Measurements from ENCODE around the gene GULP1.

The GULP1 gene

DNA sequence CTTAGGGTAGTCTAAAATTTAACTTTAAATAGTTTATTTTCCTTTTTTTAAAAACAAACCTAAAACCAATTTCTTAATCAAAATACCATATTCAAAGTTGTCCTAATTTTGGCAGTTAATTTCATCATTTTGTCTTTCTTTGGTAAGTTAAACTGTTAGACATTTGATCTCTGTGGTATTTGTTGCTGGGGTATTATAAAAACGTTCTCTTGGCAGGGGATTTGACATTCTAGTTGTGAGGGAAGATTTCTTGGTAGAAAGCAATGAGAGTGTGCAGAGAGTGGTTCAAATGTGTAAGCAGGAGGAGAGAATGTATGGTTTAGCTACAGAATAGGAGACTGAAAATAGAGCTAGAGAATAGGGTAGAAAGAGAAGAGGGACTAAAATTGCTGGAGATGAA lies 14.6 kb downstream of the GULP1 start:
- Histone ChIP-seq H3K4me3 (replicated peaks; ENCODE audit: insufficient read depth, low read length) (no peak overlapping the region), H3K27me3 (ENCODE audit: insufficient read depth, poor library complexity, severe bottlenecking) (no peaks in the 10 kb centered on the region), H3K27ac (replicated peaks) (no peak overlapping the region)
- TF ChIP-seq POLR2AphosphoS5 (IDR thresholded peaks at IDR 0.05; ENCODE audit: low read depth) (no peak), GABPA (IDR thresholded peaks at IDR 0.05; ENCODE audit: low read depth) (no peak)
- TF ChIP-seq, protein P1, sequence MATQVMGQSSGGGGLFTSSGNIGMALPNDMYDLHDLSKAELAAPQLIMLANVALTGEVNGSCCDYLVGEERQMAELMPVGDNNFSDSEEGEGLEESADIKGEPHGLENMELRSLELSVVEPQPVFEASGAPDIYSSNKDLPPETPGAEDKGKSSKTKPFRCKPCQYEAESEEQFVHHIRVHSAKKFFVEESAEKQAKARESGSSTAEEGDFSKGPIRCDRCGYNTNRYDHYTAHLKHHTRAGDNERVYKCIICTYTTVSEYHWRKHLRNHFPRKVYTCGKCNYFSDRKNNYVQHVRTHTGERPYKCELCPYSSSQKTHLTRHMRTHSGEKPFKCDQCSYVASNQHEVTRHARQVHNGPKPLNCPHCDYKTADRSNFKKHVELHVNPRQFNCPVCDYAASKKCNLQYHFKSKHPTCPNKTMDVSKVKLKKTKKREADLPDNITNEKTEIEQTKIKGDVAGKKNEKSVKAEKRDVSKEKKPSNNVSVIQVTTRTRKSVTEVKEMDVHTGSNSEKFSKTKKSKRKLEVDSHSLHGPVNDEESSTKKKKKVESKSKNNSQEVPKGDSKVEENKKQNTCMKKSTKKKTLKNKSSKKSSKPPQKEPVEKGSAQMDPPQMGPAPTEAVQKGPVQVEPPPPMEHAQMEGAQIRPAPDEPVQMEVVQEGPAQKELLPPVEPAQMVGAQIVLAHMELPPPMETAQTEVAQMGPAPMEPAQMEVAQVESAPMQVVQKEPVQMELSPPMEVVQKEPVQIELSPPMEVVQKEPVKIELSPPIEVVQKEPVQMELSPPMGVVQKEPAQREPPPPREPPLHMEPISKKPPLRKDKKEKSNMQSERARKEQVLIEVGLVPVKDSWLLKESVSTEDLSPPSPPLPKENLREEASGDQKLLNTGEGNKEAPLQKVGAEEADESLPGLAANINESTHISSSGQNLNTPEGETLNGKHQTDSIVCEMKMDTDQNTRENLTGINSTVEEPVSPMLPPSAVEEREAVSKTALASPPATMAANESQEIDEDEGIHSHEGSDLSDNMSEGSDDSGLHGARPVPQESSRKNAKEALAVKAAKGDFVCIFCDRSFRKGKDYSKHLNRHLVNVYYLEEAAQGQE (IDR thresholded peaks at IDR 0.05; ENCODE audit: insufficient replicate concordance, low read depth): no peak
- TF ChIP-seq, protein P2, sequence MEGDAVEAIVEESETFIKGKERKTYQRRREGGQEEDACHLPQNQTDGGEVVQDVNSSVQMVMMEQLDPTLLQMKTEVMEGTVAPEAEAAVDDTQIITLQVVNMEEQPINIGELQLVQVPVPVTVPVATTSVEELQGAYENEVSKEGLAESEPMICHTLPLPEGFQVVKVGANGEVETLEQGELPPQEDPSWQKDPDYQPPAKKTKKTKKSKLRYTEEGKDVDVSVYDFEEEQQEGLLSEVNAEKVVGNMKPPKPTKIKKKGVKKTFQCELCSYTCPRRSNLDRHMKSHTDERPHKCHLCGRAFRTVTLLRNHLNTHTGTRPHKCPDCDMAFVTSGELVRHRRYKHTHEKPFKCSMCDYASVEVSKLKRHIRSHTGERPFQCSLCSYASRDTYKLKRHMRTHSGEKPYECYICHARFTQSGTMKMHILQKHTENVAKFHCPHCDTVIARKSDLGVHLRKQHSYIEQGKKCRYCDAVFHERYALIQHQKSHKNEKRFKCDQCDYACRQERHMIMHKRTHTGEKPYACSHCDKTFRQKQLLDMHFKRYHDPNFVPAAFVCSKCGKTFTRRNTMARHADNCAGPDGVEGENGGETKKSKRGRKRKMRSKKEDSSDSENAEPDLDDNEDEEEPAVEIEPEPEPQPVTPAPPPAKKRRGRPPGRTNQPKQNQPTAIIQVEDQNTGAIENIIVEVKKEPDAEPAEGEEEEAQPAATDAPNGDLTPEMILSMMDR (IDR thresholded peaks at IDR 0.05; ENCODE audit: insufficient read depth, low read length): no peak
- no peak for DNase-seq (ENCODE audit: low read depth in 1 of 2, low spot score in 1 of 2)

- Histone ChIP-seq H3K27ac (replicated peaks) (no peak overlapping the region), H3K27me3 (ENCODE audit: insufficient read depth, poor library complexity, severe bottlenecking) (no peaks in the 10 kb centered on the region), H3K4me3 (replicated peaks; ENCODE audit: insufficient read depth, low read length) (no peak overlapping the region)
- TF ChIP-seq, protein P2 (IDR thresholded peaks at IDR 0.05; ENCODE audit: insufficient read depth, low read length): no peak
- TF ChIP-seq POLR2AphosphoS5 (IDR thresholded peaks at IDR 0.05; ENCODE audit: low read depth): no peak
- DNase-seq (ENCODE audit: low read depth in 1 of 2, low spot score in 1 of 2): no peak
Observed at GRCh38 chr2:188307850-188308283, 16.2 kb downstream of the GULP1 start.

DNA sequence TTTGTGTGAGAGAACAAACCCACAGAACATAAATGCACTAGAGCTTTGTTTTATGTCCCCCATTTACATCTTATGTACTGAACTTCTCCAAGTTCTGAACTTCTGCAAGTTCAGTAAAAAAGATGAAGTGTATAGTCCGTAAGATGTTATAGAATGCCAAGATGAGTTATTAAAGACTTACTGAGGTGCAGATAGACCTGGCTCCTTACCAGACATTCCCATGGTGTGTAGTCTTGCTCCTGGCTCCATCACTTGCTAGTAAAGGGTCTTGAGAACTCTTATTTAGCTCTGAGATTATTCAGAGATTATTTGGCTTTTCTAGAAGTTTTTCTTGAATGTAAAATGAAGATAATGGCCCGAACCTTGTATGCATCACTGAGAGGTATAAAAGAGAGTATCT lies 16.8 kb downstream of the GULP1 start:
- H3K27ac ChIP-seq (replicated peaks): no peak overlapping the region
- no peak overlapping the region for H3K4me3 ChIP-seq (replicated peaks; ENCODE audit: insufficient read depth, low read length)
- TF ChIP-seq POLR2AphosphoS5 (IDR thresholded peaks at IDR 0.05; ENCODE audit: low read depth) (no peak), GABPA (IDR thresholded peaks at IDR 0.05; ENCODE audit: low read depth) (no peak), SPI1 (IDR thresholded peaks at IDR 0.05; ENCODE audit: borderline replicate concordance, low read depth) (no peak)
- TF ChIP-seq, protein P1 (IDR thresholded peaks at IDR 0.05; ENCODE audit: insufficient replicate concordance, low read depth): no peak
- TF ChIP-seq, protein P2 (IDR thresholded peaks at IDR 0.05; ENCODE audit: insufficient read depth, low read length): no peak
- no peaks in the 10 kb centered on the region for H3K27me3 ChIP-seq (ENCODE audit: insufficient read depth, poor library complexity, severe bottlenecking)
- no peak for DNase-seq (ENCODE audit: low read depth in 1 of 2, low spot score in 1 of 2)

DNA sequence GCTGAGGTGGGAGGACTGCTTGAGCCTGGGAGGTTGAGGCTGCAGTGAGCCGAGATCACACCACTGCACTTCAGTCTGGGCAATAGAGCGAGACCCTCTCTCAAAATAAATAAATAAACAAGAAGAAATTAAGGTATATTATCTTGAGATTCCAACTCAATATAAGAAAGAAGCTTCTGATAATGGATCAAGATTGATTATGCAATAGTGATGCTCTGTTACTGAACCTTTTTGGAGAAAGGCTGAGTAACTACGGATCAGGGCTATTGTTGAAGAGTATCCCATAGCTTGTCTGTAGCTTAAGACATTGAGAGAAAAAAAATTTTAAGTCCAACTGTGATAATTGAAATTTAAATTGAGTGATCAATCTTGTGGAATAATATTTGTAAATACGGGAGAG lies 17.7 kb downstream of the GULP1 start:
- Histone ChIP-seq H3K27me3 (ENCODE audit: insufficient read depth, poor library complexity, severe bottlenecking) (no peaks in the 10 kb centered on the region), H3K27ac (replicated peaks) (no peak overlapping the region), H3K4me3 (replicated peaks; ENCODE audit: insufficient read depth, low read length) (no peak overlapping the region)
- DNase-seq (ENCODE audit: low read depth in 1 of 2, low spot score in 1 of 2): no peak
- no peak for TF ChIP-seq POLR2AphosphoS5 (IDR thresholded peaks at IDR 0.05; ENCODE audit: low read depth)
- TF ChIP-seq, protein P2 (IDR thresholded peaks at IDR 0.05; ENCODE audit: insufficient read depth, low read length): no peak
- TF ChIP-seq, protein P1 (IDR thresholded peaks at IDR 0.05; ENCODE audit: insufficient replicate concordance, low read depth): no peak
- TF ChIP-seq GABPA (IDR thresholded peaks at IDR 0.05; ENCODE audit: low read depth): no peak
- TF ChIP-seq SPI1 (IDR thresholded peaks at IDR 0.05; ENCODE audit: borderline replicate concordance, low read depth): no peak
